Fibroblast of mammary gland (primary cell): ENCODE data around the gene KDM7A.
"Not testable (repeated sequence)": the region's sequence is repeated elsewhere in the genome, so short reads cannot be mapped to it uniquely, and the experiment has no call there.

ENCODE experiments used
- DNase-seq: peaks from one replicate; pipeline ENCODE4 v3.0.0-alpha.2; 2010; ENCODE audit warnings: low read depth
- H3K4me3 ChIP-seq: 2 replicates; pipeline ENCODE4 v1.5.1; 2011; ENCODE audit warnings: low read depth, mild to moderate bottlenecking, low read length, moderate library complexity; ENCODE audit not compliant: control insufficient read depth
- CTCF ChIP-seq: conservative IDR thresholded peaks from 2 replicates; pipeline ENCODE4 v1.5.1; 2011; ENCODE audit warnings: low read depth, low read length, inconsistent platforms; ENCODE audit not compliant: control insufficient read depth, insufficient read depth

The KDM7A gene

DNA sequence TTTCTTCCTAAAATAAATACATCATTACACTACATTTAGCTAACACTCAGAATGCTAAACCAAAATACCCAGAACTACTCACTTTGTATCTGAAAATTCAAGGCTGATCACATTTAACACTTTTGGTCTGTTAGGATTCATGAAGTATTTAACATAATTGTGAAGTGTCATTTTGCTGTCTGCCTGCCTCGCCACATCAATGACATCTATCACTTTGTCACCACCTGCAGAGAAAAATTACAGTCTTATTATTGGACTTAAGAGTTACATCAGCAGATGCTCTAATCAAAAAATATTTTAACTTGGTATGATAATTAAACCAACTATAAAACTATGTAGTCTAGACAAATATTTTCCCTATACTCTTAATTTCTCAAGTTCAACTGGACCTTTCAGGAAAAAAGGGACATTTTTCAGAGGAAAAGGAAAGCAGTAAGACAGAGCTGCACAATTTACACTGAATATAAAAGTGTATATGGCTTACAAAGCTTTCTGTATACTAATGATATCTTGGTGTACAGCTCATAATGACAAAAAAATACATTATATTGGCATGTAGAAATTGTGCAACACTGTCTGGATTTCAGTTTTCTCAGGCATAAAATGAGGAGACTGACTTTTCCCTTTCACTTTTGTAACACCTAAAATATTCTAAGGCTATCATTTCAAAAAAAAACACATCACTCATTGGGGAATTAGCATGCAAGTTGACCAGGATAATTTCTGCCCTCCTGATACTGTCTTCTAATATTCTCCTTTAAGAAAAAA, 49.2 kb downstream of the KDM7A start:
- no peak overlapping the region for H3K4me3 ChIP-seq
- no peak for TF ChIP-seq CTCF
- DNase-seq: no peak

DNA sequence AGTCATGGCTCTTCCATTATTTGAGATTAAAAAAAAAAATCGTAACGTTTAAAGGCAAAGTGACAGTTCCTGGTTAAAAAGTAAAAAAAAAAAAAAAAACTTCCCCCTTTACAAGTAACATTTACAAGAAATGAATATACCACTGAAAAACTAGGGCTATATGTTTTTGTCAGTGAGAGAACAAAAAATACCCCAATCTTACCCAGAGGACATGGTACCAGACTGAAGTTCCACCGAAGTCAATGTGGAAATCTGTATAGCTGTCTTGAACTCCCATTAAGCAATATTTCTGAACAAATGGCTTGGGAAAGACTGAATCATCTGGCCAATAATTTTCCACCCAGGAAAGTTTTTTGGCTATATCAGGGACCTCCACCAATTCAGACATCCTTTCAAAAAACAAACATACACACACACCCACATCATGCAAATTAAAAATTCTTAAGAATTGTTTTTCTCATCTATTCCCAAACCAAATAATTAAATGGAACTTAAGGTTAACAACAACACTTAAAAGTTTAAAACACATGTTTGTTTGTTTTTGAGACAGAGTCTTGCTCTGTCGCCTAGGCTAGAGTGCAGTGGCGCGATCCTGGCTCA, 50.2 kb downstream of the KDM7A start:
- H3K4me3 ChIP-seq: no peak overlapping the region
- no peak for TF ChIP-seq CTCF
- DNase-seq: peak; percentile 6

GRCh38 chr7:140122965-140123364, 53.8 kb downstream of the KDM7A start:
- no peak for DNase-seq
- no peak for TF ChIP-seq CTCF
- H3K4me3 ChIP-seq: no peak overlapping the region

- no peak for TF ChIP-seq CTCF
- no peak overlapping the region for H3K4me3 ChIP-seq
- DNase-seq: no peak
These were observed 55.5 kb downstream of the KDM7A start for GRCh38 chr7:140121326-140121725.

DNA sequence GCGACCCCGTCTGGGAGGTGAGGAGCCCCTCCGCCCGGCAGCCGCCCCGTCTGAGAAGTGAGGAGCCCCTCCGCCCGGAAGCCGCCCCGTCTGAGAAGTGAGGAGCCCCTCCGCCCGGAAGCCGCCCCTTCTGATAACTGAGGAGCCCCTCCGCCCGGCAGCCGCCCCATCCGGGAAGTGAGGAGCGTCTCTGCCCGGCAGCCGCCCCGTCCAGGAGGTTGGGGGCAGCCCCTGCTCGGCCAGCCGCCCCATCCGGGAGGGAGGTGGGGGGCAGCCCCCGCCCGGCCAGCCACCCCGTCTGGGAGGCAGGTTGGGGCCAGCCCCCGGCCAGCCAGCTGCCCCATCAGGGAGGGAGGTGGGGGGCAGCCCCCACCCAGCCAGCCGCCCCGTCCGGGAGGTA, 62.0 kb downstream of the KDM7A start:
- not testable (repeated sequence) for DNase-seq, H3K4me3 ChIP-seq

- not testable (repeated sequence) for DNase-seq, H3K4me3 ChIP-seq
These were observed 68.0 kb downstream of the KDM7A start for GRCh38 chr7:140108777-140109176.

GRCh38 chr7:140096459-140096858, 80.3 kb downstream of the KDM7A start:
- DNase-seq: no peak
- no peak overlapping the region for H3K4me3 ChIP-seq
- TF ChIP-seq CTCF: no peak

GRCh38 chr7:140093375-140093774, 83.4 kb downstream of the KDM7A start:
- no peak for TF ChIP-seq CTCF
- H3K4me3 ChIP-seq: no peak overlapping the region
- DNase-seq: no peak
